Epithelial cell of esophagus (primary cell): Measurements from ENCODE around the gene SPATA13.

Experiments used
- DNase-seq: peaks from one replicate; pipeline ENCODE4 v3.0.0; 2010; ENCODE audit warnings: low read depth
- H3K4me3 ChIP-seq: 2 replicates; pipeline ENCODE4 v1.5.1; 2011; ENCODE audit warnings: mild to moderate bottlenecking, low read length, control low read depth
- TF ChIP-seq, protein P1 (sequence below): IDR thresholded peaks from 2 replicates; pipeline ENCODE4 v1.5.1; 2011; ENCODE audit warnings: low read depth, mild to moderate bottlenecking, low read length, control low read depth, inconsistent platforms; ENCODE audit not compliant: insufficient read depth; ENCODE audit errors: missing control alignments

The SPATA13 gene

DNA sequence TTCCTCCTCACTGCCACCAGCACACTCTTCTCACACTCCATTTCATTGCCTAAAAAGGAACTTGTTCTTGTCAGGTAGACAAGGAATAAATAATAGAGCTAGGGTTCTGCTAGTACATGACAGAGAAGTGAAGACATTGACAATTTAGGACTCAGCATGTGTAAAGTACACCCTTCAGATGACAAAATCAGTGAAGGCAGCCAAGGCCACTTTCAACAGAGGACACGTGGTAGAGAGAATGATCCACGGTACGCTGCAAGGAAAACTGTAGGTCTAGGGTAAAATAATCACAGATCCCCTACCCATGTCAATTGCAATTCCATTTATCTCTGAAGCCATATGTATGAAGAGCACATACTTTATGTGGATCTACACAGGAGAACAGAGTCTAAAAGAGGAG is 7.2 kb upstream of the SPATA13 start:
- H3K4me3 ChIP-seq: no peak overlapping the region
- TF ChIP-seq, protein P1, sequence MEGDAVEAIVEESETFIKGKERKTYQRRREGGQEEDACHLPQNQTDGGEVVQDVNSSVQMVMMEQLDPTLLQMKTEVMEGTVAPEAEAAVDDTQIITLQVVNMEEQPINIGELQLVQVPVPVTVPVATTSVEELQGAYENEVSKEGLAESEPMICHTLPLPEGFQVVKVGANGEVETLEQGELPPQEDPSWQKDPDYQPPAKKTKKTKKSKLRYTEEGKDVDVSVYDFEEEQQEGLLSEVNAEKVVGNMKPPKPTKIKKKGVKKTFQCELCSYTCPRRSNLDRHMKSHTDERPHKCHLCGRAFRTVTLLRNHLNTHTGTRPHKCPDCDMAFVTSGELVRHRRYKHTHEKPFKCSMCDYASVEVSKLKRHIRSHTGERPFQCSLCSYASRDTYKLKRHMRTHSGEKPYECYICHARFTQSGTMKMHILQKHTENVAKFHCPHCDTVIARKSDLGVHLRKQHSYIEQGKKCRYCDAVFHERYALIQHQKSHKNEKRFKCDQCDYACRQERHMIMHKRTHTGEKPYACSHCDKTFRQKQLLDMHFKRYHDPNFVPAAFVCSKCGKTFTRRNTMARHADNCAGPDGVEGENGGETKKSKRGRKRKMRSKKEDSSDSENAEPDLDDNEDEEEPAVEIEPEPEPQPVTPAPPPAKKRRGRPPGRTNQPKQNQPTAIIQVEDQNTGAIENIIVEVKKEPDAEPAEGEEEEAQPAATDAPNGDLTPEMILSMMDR: no peak
- no peak for DNase-seq

DNA sequence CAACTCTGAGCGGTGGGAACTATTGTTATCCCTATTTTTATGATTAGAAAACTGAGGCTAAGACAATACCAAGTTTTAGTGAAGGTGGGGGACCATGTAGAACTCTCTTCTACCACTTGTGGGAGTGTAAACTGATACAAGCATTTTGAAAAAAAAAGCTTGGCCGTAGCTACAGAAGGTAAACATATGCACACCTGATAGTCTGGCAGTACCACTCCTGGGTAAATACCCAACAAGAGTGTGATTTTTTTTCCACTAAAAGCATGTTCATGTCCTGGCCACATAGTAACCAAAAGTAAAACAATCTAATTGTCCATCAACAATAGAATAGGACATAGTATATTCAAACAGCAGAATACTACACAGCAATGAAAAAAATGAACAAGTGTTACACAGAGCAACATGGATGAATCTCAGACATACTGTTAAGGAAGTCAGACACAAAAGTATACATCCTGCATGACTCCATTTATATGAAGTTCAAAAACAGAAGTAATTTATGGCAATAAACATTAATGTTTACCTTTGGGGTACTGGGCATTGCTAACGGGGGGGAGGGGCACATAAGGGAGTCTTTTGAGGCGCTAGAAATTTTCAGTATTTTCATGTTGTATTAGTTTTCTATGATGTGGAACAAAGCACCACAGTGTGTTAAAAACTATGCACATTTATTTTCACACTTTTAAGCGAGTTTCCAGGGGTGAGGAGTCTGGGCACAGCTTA is 6.4 kb upstream of the SPATA13 start:
- no peak overlapping the region for H3K4me3 ChIP-seq
- no peak for DNase-seq
- TF ChIP-seq, protein P1: no peak

GRCh38 chr13:24159357-24159756 is 1.2 kb upstream of the SPATA13 start:
- no peak overlapping the region for H3K4me3 ChIP-seq
- TF ChIP-seq, protein P1: no peak
- no peak for DNase-seq

DNA sequence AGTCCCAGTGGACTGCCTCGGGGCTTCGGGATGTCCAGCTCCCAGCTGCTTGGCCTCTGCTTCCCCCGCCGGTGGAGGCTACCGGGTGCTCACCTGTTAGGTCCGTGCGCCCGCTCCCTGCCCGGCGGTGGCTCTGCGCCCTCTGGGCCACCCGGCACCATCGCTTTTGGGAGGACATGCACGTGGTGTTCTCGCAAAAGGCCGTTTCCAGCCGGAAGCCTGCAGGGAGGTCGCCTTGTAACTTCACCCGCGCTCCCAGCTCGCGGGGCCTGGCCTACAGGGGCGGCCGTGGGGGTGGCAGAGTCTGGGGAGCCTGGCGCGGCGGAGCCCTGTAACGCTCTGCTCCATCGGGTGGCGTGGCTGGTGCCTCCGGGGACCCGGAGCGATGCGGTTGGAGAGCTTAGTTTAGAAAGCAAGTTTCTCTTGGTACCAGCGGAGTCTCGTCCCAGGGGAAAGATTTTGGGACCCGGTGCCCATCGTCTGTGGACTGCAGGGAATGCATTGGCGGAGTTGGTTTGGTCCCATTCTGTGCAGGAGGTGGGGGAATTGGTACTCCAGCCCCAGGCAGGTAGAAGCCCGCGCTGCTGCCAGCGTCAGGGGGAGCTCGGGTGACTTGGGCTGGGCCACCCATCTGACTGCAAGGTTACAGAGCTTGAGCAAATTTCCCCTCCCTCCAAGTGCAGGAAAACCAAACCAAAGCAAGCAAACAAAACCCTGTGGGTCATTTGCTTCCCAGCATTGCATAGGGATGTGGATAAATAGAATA is 673 bp downstream of the SPATA13 start:
- peak overlapping the region; percentile 70 for H3K4me3 ChIP-seq
- TF ChIP-seq, protein P1: no peak
- no peak for DNase-seq

- H3K4me3 ChIP-seq: no peak overlapping the region
- peak; percentile 5 for DNase-seq
- TF ChIP-seq, protein P1: no peak
Measured at GRCh38 chr13:24161980-24162525, 1.5 kb downstream of the SPATA13 start.

- DNase-seq: no peak
- no peak overlapping the region for H3K4me3 ChIP-seq
- TF ChIP-seq, protein P1: no peak
Measured at GRCh38 chr13:24162604-24163003, 2.1 kb downstream of the SPATA13 start.
